ENCODE results near the gene KRAS.

KRAS gene

DNA sequence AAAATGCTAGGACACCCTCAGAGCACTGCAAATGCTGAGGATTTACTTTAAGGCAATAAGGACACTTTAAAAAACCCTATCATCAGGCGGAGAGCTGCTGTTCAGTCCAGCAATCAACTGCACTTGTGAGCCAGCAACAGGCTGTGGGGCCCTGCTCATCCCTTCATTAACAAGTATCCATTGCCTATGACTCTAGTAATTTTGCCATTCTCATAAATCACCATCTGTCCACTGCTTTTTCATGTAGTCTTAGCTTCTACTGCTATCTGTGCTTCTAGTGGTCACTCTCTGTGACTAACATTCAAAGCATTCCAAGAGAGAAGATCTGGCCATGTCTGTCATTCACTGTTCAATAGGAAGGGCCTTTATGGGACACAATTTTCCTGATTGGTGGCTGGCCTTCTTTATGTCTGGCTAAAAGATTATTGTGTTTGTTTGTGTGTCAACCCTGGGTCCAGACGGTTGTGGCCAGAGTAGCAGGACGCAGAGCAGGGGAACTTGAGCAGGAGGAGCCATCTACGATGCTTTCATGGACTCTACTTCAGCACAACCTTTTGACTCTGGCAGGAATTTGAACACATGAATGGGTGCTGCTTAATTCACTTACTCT, 3.6 kb upstream of the KRAS start:
- DNase-seq = no peak

- DNase-seq = no peak
These were observed 2.8 kb upstream of the KRAS start for GRCh38 chr12:25253371-25254068.

- no peak for DNase-seq
These were observed 2.2 kb upstream of the KRAS start for GRCh38 chr12:25252946-25253345.

GRCh38 chr12:25251769-25252168, 1.0 kb upstream of the KRAS start:
- no peak for DNase-seq

- DNase-seq = no peak
These were observed 594 bp downstream of the KRAS start for GRCh38 chr12:25249931-25250738.

DNA sequence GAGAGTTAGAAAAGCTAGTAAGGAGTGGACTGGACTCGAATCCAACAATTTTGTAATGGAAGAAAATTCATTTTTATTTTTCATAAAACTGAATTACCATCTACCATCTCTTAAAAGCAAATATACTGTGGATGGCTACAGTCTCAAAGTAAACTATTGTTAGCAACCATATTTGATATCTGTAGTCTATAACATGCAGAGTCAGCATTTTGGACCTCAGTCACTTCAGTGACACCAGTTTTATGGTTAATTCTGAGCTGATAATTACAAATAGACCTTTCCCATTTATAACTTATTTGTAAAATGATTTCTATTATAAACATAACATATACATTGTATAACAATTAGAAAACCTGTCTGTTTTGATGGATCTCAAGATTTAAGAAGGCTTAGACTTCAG, 2.0 kb downstream of the KRAS start:
- DNase-seq = no peak

- no peak for DNase-seq
These were observed 2.6 kb downstream of the KRAS start for GRCh38 chr12:25248137-25248536.

DNA sequence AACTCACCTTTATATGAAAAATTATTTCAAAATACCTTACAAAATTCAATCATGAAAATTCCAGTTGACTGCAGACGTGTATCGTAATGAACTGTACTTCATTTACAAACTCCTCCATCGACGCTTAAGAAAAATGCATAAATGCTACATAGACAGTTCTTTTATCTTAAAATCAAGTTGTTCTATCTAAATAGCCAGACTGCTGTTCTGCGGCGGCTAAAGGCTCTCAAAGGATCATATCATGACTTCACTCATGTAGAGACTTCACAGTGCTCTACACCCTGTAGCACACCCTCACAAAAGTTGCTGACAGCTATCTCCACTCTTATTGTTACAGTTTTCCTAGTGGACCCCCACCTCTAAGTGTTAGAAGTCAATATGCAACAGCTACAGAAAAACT, 5.2 kb downstream of the KRAS start:
- no peak for DNase-seq

GRCh38 chr12:25243680-25243990, 7.1 kb downstream of the KRAS start:
- DNase-seq = no peak

DNA sequence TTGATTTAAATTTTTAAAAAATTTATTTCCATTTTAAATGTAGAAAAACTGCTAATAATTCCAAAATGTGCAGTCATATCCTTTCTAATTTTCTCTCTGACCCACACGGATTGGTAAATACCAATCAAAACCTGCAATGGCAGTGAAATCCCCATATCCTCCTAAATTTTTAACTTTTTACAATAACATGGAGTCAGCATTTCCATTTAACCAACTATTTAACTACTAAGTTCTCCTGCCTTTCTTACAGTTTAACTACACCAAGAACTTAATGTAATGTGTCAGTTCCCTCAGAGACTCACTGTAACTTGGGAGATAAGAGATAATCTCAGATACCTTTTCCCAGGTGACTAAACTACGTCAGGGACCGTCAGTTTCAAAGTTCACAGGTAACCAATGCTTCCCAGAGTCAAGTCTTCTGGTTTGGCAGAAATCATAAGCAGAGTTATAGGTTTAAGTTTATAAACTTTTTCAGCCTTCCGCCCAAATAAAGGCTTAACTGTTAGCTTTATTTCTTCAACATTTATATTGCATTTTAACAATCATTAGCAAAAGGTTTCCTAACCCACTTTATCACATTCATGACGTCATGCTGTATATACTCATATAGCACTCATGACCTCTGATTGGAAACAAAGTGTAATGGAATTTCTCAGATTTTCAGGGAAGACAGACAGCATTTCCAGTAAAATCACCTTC, 7.6 kb downstream of the KRAS start:
- no peak for DNase-seq

- peak; percentile 26 for DNase-seq
These were observed 9.3 kb downstream of the KRAS start for GRCh38 chr12:25241167-25242020.

DNA sequence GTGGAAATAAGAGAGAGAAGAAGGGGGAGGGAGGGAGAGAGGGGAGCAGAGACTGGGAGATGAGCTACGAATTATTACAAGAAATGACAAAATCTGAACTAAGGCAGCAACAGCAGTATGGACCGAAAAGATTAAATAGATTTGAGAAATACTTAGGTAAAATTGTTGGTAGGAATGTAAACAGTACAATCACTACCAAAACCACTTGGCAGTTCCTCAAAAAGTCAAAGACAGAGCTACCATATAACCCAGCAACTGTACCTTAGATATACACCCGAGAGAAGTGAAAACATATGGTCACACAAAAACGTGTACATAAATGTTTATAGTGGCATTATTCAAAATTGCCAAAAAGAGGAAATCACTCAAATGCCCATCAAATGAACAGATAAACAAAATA, 14.1 kb downstream of the KRAS start:
- DNase-seq = no peak

- DNase-seq = no peak
These were observed 14.5 kb downstream of the KRAS start for GRCh38 chr12:25236190-25236589.

- DNase-seq = no peak
These were observed 37.4 kb downstream of the KRAS start for GRCh38 chr12:25213338-25213737.

- DNase-seq = no peak
These were observed 42.2 kb downstream of the KRAS start for GRCh38 chr12:25208554-25208953.

GRCh38 chr12:25207846-25208245, 42.9 kb downstream of the KRAS start:
- DNase-seq = no peak

GRCh38 chr12:25207411-25207810, 43.3 kb downstream of the KRAS start:
- DNase-seq = no peak

GRCh38 chr12:25202137-25202536, 48.6 kb downstream of the KRAS start:
- no peak for DNase-seq

GRCh38 chr12:25200703-25201102, 50.0 kb downstream of the KRAS start:
- DNase-seq = no peak

DNA sequence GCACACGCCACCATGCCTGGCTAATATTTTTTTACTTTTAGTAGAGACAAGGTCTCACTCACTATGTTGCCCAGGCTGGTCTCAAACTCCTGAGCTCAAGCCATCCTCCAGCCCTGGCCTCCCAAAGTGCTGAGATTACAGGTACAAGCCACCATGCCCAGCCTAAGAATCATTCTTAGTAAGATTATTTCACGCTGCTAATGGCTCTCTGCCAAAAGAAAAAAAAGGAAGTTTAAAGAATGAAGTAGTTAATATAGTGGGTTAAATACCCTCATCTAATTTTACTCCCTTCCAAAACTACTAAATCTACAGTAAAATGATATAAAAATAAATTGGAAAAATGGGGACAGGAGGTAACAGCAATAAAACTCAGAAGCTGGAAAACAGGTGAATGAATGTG, 53.1 kb downstream of the KRAS start:
- no peak for DNase-seq

- peak; percentile 95 for DNase-seq
These were observed 55.4 kb downstream of the KRAS start, which contains the start of the genes DNAI7 and ETFRF1 for GRCh38 chr12:25195056-25195971. DNAI7 (minus strand) TSS chr12:25195160; CDS start chr12:25195078, 82 bp downstream. ETFRF1 (plus strand) TSS chr12:25195237; CDS start chr12:25203957, 8,720 bp downstream.

All from NCI-H1436 (cell line).